WTC11 (cell line): ENCODE measurements around the gene THAP2.

Experiments used
- ELF4 ChIP-seq: sonication (generic); formaldehyde crosslinking; IDR thresholded peaks from 2 replicates; pipeline ENCODE4 v1.8.1; 2022; ENCODE audit warnings: low read depth, mild to moderate bottlenecking, moderate library complexity, missing genetic modification reagents
- HMGA2 ChIP-seq: fragments of 250-450 bp; sonication (Bioruptor Pico); IDR thresholded peaks from 2 replicates; pipeline ENCODE4 v1.4.0; 2021; ENCODE audit warnings: mild to moderate bottlenecking, moderate library complexity
- JUN ChIP-seq: sonication (generic); formaldehyde crosslinking; IDR thresholded peaks from 2 replicates; pipeline ENCODE4 v1.8.0; 2023; ENCODE audit warnings: mild to moderate bottlenecking, missing genetic modification reagents
- MXD4 ChIP-seq: fragments of 250-450 bp; sonication (Bioruptor Pico); IDR thresholded peaks from 2 replicates; pipeline ENCODE4 v1.8.0; 2021; ENCODE audit warnings: mild to moderate bottlenecking, moderate library complexity, borderline replicate concordance
- MYBL2 ChIP-seq: sonication (generic); formaldehyde crosslinking; IDR thresholded peaks from 2 replicates; pipeline ENCODE4 v1.8.1; 2023; ENCODE audit warnings: mild to moderate bottlenecking, moderate library complexity, missing genetic modification reagents
- TCF7 ChIP-seq: sonication (generic); formaldehyde crosslinking; IDR thresholded peaks from 2 replicates; pipeline ENCODE4 v1.8.0; 2022; ENCODE audit warnings: mild to moderate bottlenecking, low read depth, missing genetic modification reagents, moderate library complexity
- TP53 ChIP-seq: sonication (generic); formaldehyde crosslinking; IDR thresholded peaks from 2 replicates; pipeline ENCODE4 v1.8.1; 2023; ENCODE audit warnings: mild to moderate bottlenecking, missing genetic modification reagents
- ZBTB21 ChIP-seq: sonication (generic); formaldehyde crosslinking; IDR thresholded peaks from 2 replicates; pipeline ENCODE4 v1.8.1; 2023; ENCODE audit warnings: mild to moderate bottlenecking, missing genetic modification reagents, borderline replicate concordance
- ZNF232 ChIP-seq: sonication (generic); formaldehyde crosslinking; IDR thresholded peaks from 2 replicates; pipeline ENCODE4 v1.8.0; 2022; ENCODE audit warnings: mild to moderate bottlenecking, missing genetic modification reagents
- ZNF263 ChIP-seq: sonication (generic); formaldehyde crosslinking; IDR thresholded peaks from 2 replicates; pipeline ENCODE4 v1.8.1; 2022; ENCODE audit warnings: low read depth, mild to moderate bottlenecking, moderate library complexity, missing genetic modification reagents
- TF ChIP-seq, protein P1 (sequence below): fragments of 200-600 bp; IDR thresholded peaks from 2 replicates; pipeline ENCODE4 v1.8.0; 2022; ENCODE audit warnings: antibody characterized with exemption
- TF ChIP-seq, protein P2 (sequence below): sonication (generic); formaldehyde crosslinking; IDR thresholded peaks from 2 replicates; pipeline ENCODE4 v1.8.0; 2022; ENCODE audit warnings: missing genetic modification reagents
- TF ChIP-seq, protein P3 (sequence below): fragments of 250-450 bp; sonication (Bioruptor Pico); conservative IDR thresholded peaks from 2 replicates; pipeline ENCODE4 v1.9.0; 2021; ENCODE audit warnings: mild to moderate bottlenecking
- TF ChIP-seq, protein P4 (sequence below): sonication (generic); formaldehyde crosslinking; IDR thresholded peaks from 2 replicates; pipeline ENCODE4 v1.8.1; 2023; ENCODE audit warnings: mild to moderate bottlenecking, missing genetic modification reagents, borderline replicate concordance

DNA sequence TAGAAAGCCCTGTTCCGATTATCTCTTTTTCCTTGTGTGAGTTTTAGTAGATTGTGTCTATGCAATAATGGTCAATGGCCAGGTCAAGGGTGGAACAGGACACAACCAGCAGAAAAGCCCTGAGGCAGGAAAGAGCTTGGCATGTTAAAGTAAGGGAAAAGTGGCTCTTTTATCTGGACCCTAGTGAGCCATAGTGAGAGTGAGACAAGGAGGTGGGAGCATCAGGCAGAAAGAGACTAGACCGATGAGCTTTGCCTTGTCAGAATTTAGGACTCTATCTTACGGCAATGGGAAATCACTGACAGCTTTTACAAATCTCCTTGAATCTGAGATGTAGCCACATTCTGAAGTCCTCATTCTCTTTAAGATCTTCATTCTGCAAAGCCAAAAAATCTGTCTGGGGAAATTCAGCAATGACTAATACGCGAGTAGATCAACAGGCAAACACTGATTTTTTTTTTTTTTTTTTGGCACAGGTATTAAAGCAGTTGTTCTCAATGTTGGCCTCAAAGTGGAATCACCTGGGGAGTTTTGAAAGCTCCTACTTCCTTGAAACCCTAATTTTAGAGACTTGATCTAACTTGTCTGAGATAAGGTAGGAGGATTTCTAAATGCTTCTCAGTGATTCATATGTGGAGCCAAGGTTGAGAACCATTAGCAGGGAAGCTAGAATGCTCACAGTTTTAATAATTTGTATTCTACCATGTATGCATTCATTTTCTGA, 55.7 kb downstream of the THAP2 start:
- TF ChIP-seq ELF4 (CRISPR knock-in tag) (no peak), HMGA2 (CRISPR knock-in tag) (no peak), TP53 (CRISPR knock-in tag) (no peak), MXD4 (CRISPR knock-in tag) (no peak), MYBL2 (CRISPR knock-in tag) (no peak), JUN (CRISPR knock-in tag) (no peak), ZNF263 (no peak), ZBTB21 (CRISPR knock-in tag) (no peak), ZNF232 (CRISPR knock-in tag) (no peak), TCF7 (CRISPR knock-in tag) (no peak)
- TF ChIP-seq, protein P1, sequence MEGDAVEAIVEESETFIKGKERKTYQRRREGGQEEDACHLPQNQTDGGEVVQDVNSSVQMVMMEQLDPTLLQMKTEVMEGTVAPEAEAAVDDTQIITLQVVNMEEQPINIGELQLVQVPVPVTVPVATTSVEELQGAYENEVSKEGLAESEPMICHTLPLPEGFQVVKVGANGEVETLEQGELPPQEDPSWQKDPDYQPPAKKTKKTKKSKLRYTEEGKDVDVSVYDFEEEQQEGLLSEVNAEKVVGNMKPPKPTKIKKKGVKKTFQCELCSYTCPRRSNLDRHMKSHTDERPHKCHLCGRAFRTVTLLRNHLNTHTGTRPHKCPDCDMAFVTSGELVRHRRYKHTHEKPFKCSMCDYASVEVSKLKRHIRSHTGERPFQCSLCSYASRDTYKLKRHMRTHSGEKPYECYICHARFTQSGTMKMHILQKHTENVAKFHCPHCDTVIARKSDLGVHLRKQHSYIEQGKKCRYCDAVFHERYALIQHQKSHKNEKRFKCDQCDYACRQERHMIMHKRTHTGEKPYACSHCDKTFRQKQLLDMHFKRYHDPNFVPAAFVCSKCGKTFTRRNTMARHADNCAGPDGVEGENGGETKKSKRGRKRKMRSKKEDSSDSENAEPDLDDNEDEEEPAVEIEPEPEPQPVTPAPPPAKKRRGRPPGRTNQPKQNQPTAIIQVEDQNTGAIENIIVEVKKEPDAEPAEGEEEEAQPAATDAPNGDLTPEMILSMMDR, result no peak
- TF ChIP-seq, protein P2, sequence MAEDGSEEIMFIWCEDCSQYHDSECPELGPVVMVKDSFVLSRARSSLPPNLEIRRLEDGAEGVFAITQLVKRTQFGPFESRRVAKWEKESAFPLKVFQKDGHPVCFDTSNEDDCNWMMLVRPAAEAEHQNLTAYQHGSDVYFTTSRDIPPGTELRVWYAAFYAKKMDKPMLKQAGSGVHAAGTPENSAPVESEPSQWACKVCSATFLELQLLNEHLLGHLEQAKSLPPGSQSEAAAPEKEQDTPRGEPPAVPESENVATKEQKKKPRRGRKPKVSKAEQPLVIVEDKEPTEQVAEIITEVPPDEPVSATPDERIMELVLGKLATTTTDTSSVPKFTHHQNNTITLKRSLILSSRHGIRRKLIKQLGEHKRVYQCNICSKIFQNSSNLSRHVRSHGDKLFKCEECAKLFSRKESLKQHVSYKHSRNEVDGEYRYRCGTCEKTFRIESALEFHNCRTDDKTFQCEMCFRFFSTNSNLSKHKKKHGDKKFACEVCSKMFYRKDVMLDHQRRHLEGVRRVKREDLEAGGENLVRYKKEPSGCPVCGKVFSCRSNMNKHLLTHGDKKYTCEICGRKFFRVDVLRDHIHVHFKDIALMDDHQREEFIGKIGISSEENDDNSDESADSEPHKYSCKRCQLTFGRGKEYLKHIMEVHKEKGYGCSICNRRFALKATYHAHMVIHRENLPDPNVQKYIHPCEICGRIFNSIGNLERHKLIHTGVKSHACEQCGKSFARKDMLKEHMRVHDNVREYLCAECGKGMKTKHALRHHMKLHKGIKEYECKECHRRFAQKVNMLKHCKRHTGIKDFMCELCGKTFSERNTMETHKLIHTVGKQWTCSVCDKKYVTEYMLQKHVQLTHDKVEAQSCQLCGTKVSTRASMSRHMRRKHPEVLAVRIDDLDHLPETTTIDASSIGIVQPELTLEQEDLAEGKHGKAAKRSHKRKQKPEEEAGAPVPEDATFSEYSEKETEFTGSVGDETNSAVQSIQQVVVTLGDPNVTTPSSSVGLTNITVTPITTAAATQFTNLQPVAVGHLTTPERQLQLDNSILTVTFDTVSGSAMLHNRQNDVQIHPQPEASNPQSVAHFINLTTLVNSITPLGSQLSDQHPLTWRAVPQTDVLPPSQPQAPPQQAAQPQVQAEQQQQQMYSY, result no peak
- TF ChIP-seq, protein P3, sequence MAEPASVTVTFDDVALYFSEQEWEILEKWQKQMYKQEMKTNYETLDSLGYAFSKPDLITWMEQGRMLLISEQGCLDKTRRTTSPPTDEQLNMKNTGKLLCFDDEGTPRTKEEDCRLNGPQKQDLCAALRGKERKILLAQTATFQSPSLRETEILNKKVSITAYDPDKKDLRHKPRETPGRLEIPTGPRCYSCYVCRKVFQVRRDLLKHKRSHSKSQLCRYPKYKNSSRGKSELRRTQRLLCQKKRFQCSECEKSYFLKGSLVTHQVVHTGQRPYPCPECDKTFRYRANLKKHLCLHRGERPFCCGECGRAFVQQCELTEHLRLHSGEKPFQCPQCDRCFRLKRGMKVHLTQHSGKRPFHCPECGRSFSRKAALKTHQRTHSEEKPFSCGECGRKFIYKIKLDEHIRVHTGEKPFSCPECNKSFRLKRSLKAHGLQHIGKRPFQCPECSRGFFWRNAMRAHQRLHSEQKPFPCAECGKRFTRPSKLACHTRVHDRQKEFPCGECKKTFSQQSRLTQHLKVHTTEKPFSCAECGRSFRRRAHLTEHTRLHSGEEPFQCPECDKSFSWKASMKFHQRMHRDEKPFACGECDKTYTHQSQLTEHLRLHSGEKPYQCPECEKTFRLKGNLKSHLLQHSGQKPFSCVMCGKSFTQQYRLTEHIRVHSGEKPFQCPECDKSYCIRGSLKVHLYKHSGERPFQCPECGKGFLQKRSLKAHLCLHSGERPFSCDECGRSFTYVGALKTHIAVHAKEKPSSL (CRISPR knock-in tag), result no peak
- TF ChIP-seq, protein P4, sequence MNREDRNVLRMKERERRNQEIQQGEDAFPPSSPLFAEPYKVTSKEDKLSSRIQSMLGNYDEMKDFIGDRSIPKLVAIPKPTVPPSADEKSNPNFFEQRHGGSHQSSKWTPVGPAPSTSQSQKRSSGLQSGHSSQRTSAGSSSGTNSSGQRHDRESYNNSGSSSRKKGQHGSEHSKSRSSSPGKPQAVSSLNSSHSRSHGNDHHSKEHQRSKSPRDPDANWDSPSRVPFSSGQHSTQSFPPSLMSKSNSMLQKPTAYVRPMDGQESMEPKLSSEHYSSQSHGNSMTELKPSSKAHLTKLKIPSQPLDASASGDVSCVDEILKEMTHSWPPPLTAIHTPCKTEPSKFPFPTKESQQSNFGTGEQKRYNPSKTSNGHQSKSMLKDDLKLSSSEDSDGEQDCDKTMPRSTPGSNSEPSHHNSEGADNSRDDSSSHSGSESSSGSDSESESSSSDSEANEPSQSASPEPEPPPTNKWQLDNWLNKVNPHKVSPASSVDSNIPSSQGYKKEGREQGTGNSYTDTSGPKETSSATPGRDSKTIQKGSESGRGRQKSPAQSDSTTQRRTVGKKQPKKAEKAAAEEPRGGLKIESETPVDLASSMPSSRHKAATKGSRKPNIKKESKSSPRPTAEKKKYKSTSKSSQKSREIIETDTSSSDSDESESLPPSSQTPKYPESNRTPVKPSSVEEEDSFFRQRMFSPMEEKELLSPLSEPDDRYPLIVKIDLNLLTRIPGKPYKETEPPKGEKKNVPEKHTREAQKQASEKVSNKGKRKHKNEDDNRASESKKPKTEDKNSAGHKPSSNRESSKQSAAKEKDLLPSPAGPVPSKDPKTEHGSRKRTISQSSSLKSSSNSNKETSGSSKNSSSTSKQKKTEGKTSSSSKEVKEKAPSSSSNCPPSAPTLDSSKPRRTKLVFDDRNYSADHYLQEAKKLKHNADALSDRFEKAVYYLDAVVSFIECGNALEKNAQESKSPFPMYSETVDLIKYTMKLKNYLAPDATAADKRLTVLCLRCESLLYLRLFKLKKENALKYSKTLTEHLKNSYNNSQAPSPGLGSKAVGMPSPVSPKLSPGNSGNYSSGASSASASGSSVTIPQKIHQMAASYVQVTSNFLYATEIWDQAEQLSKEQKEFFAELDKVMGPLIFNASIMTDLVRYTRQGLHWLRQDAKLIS, result no peak
